HFFc6 (cell line): Measurements from ENCODE around the gene DOCK4. TPM values are rescaled to one million over a fixed set of nuclear protein-coding genes. Genes with fewer than 3 reads are reported as not detected.

Experiments
- DNase-seq: peaks from one replicate; pipeline ENCODE4 v3.0.0-alpha.2; 2018
- H3K27ac Mint-ChIP-seq: 2 replicates; pipeline ENCODE4 v1.8.0; 2020; ENCODE audit warnings: mild to moderate bottlenecking, mixed read lengths
- H3K27me3 Mint-ChIP-seq: 2 replicates; pipeline ENCODE4 v1.8.0; 2021; ENCODE audit warnings: mild to moderate bottlenecking, moderate library complexity, mixed read lengths; ENCODE audit not compliant: insufficient read depth
- H3K36me3 Mint-ChIP-seq: 2 replicates; pipeline ENCODE4 v1.8.0; 2021; ENCODE audit warnings: low read depth, mixed read lengths
- H3K4me1 Mint-ChIP-seq: 2 replicates; pipeline ENCODE4 v1.8.0; 2020; ENCODE audit warnings: low read depth, mixed read lengths
- H3K4me3 Mint-ChIP-seq: 2 replicates; pipeline ENCODE4 v1.8.0; 2020; ENCODE audit warnings: mild to moderate bottlenecking, moderate library complexity, mixed read lengths
- H3K9me3 Mint-ChIP-seq: 2 replicates; pipeline ENCODE4 v1.8.0; 2020; ENCODE audit warnings: mild to moderate bottlenecking, mixed read lengths
- CTCF ChIP-seq: fragments of 200-600 bp; sonication (generic); IDR thresholded peaks from 2 replicates; pipeline ENCODE4 v1.5.0; 2021; ENCODE audit warnings: antibody characterized with exemption, mild to moderate bottlenecking
- total RNA-seq, 6 experiments: library from RNA; stranded (reverse); fragmentation: NEBNext Ultra II Directional; extraction: Animal tissue kit (Norgen Biotek cat#: 25700); gene quantifications; 2 replicates in 1 of 6; 3 replicates in 5 of 6; pipeline ENCODE4 v1.2.3, GENCODE V29; 2021

Gene DOCK4
- total RNA-seq, 6 experiments from 2014 or later = 2.2 to 3.9 (median 3.3) TPM

- Mint-ChIP-seq H3K27me3 (no peaks in the 10 kb centered on the region), H3K4me3 (no peak overlapping the region), H3K36me3 (no peaks in the 10 kb centered on the region), H3K27ac (no peak overlapping the region), H3K9me3 (no peaks in the 10 kb centered on the region), H3K4me1 (peaks cover 5% of the 10 kb centered on the region; the same call in 1 of the 2 replicates)
- no peak for TF ChIP-seq CTCF
- DNase-seq = no peak
Measured at GRCh38 chr7:112168915-112169314, 37.3 kb downstream of the DOCK4 start.

GRCh38 chr7:112167147-112167546 is 39.1 kb downstream of the DOCK4 start:
- Mint-ChIP-seq H3K27me3 (no peaks in the 10 kb centered on the region; the same call in 1 of the 2 replicates), H3K4me3 (no peak overlapping the region), H3K4me1 (peaks cover 8% of the 10 kb centered on the region), H3K9me3 (no peaks in the 10 kb centered on the region), H3K36me3 (no peaks in the 10 kb centered on the region), H3K27ac (no peak overlapping the region)
- TF ChIP-seq CTCF = no peak
- no peak for DNase-seq

- Mint-ChIP-seq H3K36me3 (no peaks in the 10 kb centered on the region), H3K27me3 (no peaks in the 10 kb centered on the region; the same call in 1 of the 2 replicates), H3K9me3 (no peaks in the 10 kb centered on the region), H3K27ac (no peak overlapping the region), H3K4me3 (no peak overlapping the region), H3K4me1 (peaks cover 23% of the 10 kb centered on the region)
- no peak for TF ChIP-seq CTCF
- no peak for DNase-seq
Measured at GRCh38 chr7:112162784-112163506, 43.3 kb downstream of the DOCK4 start.

- H3K4me1 Mint-ChIP-seq = peaks cover 25% of the 10 kb centered on the region
- no peaks in the 10 kb centered on the region for H3K9me3 Mint-ChIP-seq
- H3K27ac Mint-ChIP-seq = no peak overlapping the region
- H3K27me3 Mint-ChIP-seq = no peaks in the 10 kb centered on the region; the same call in 1 of the 2 replicates
- H3K36me3 Mint-ChIP-seq = no peaks in the 10 kb centered on the region
- no peak overlapping the region for H3K4me3 Mint-ChIP-seq
- TF ChIP-seq CTCF = no peak
- no peak for DNase-seq
Measured at GRCh38 chr7:112162142-112162766, 43.9 kb downstream of the DOCK4 start.

- H3K4me3 Mint-ChIP-seq = no peak overlapping the region
- no peak for DNase-seq
- no peaks in the 10 kb centered on the region; the same call in 1 of the 2 replicates for H3K27me3 Mint-ChIP-seq
- no peak overlapping the region for H3K27ac Mint-ChIP-seq
- TF ChIP-seq CTCF = no peak
- peaks cover 30% of the 10 kb centered on the region for H3K4me1 Mint-ChIP-seq
- no peaks in the 10 kb centered on the region for H3K36me3 Mint-ChIP-seq
- no peaks in the 10 kb centered on the region for H3K9me3 Mint-ChIP-seq
Measured at GRCh38 chr7:112161253-112162141, 44.7 kb downstream of the DOCK4 start.
